OCI-LY1 (cell line): ENCODE results near the gene ZNF248.

ENCODE experiments used
- H2AFZ ChIP-seq: fragments of 200-600 bp; sonication (generic), shearing (Covaris generic); 2 replicates; pipeline ENCODE4 v1.6.0; 2014; ENCODE audit warnings: antibody characterized with exemption, mild to moderate bottlenecking, low read length
- H3F3A ChIP-seq: fragments of 200-600 bp; sonication (generic), shearing (Covaris generic); 2 replicates; pipeline ENCODE4 v1.6.0; 2014; ENCODE audit warnings: mild to moderate bottlenecking, antibody characterized with exemption, low read length, moderate library complexity; ENCODE audit not compliant: insufficient read depth
- H3K27ac ChIP-seq: fragments of 200-600 bp; sonication (generic); 2 replicates; pipeline ENCODE4 v1.5.1; 2014; ENCODE audit warnings: low read length, mixed run types, mild to moderate bottlenecking, low read depth; ENCODE audit not compliant: poor library complexity, severe bottlenecking
- H3K27me3 ChIP-seq: fragments of 200-600 bp; sonication (generic); 2 replicates; pipeline ENCODE4 v1.6.0; 2014; ENCODE audit warnings: antibody characterized with exemption, mild to moderate bottlenecking, low read length, moderate library complexity; ENCODE audit not compliant: insufficient read depth
- H3K36me3 ChIP-seq: fragments of 200-600 bp; sonication (generic); 2 replicates; pipeline ENCODE4 v1.6.1; 2014; ENCODE audit warnings: mild to moderate bottlenecking, antibody characterized with exemption, low read length, moderate library complexity, mixed read lengths; ENCODE audit not compliant: insufficient read depth
- H3K4me1 ChIP-seq: fragments of 200-600 bp; sonication (generic); 2 replicates; pipeline ENCODE4 v1.5.1; 2014; ENCODE audit warnings: mild to moderate bottlenecking, low read length, moderate library complexity; ENCODE audit not compliant: insufficient read depth, severe bottlenecking
- H3K4me2 ChIP-seq: fragments of 200-600 bp; sonication (generic), shearing (Covaris generic); 2 replicates; pipeline ENCODE4 v1.6.1; 2014; ENCODE audit warnings: low read length
- H3K4me3 ChIP-seq: fragments of 200-600 bp; sonication (generic); 2 replicates; pipeline ENCODE4 v1.5.1; 2014; ENCODE audit warnings: low read length, low read depth, mild to moderate bottlenecking, mixed read lengths; ENCODE audit not compliant: poor library complexity, severe bottlenecking
- H3K79me2 ChIP-seq: fragments of 200-600 bp; shearing (Covaris generic); 2 replicates; pipeline ENCODE4 v1.6.1; 2016; ENCODE audit warnings: mixed run types, low read length, mixed read lengths; ENCODE audit not compliant: insufficient read depth
- H3K9ac ChIP-seq: fragments of 200-600 bp; sonication (generic), shearing (Covaris generic); 2 replicates; pipeline ENCODE4 v1.6.1; 2014; ENCODE audit warnings: mild to moderate bottlenecking, low read length, mixed read lengths
- H3K9me2 ChIP-seq: fragments of 200-600 bp; sonication (generic), shearing (Covaris generic); 2 replicates; pipeline ENCODE4 v1.6.1; 2014; ENCODE audit warnings: low read depth, mild to moderate bottlenecking, low read length, mixed read lengths
- H3K9me3 ChIP-seq: fragments of 200-600 bp; shearing (Covaris generic); 2 replicates; pipeline ENCODE4 v1.6.1; 2014; ENCODE audit warnings: low read length, mixed read lengths
- H4K20me1 ChIP-seq: fragments of 200-600 bp; sonication (generic), shearing (Covaris generic); 2 replicates; pipeline ENCODE4 v1.6.0; 2016; ENCODE audit warnings: mild to moderate bottlenecking, low read length; ENCODE audit not compliant: insufficient read depth
- TF ChIP-seq, protein P1 (sequence below): fragments of 200-600 bp; sonication (generic), shearing (Covaris generic); IDR thresholded peaks from 2 replicates; pipeline ENCODE4 v1.5.1; 2017; ENCODE audit warnings: mild to moderate bottlenecking, antibody characterized with exemption, low read length, moderate library complexity, mixed read lengths

The ZNF248 gene

GRCh38 chr10:37734971-37735370 lies 122.4 kb downstream of the ZNF248 start:
- no peak overlapping the region for H3K4me2 ChIP-seq
- TF ChIP-seq, protein P1, sequence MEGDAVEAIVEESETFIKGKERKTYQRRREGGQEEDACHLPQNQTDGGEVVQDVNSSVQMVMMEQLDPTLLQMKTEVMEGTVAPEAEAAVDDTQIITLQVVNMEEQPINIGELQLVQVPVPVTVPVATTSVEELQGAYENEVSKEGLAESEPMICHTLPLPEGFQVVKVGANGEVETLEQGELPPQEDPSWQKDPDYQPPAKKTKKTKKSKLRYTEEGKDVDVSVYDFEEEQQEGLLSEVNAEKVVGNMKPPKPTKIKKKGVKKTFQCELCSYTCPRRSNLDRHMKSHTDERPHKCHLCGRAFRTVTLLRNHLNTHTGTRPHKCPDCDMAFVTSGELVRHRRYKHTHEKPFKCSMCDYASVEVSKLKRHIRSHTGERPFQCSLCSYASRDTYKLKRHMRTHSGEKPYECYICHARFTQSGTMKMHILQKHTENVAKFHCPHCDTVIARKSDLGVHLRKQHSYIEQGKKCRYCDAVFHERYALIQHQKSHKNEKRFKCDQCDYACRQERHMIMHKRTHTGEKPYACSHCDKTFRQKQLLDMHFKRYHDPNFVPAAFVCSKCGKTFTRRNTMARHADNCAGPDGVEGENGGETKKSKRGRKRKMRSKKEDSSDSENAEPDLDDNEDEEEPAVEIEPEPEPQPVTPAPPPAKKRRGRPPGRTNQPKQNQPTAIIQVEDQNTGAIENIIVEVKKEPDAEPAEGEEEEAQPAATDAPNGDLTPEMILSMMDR: no peak
- H3F3A ChIP-seq: no peaks in the 10 kb centered on the region
- no peaks in the 10 kb centered on the region for H3K27me3 ChIP-seq
- H3K9me3 ChIP-seq: no peaks in the 10 kb centered on the region
- no peak overlapping the region for H2AFZ ChIP-seq
- no peak overlapping the region for H3K4me3 ChIP-seq
- H3K36me3 ChIP-seq: no peaks in the 10 kb centered on the region
- no peaks in the 10 kb centered on the region for H3K9me2 ChIP-seq
- no peak overlapping the region for H3K9ac ChIP-seq
- H3K4me1 ChIP-seq: no peaks in the 10 kb centered on the region
- no peak overlapping the region for H3K27ac ChIP-seq
- no peaks in the 10 kb centered on the region for H3K79me2 ChIP-seq
- H4K20me1 ChIP-seq: no peaks in the 10 kb centered on the region
